ENCODE results near the gene SORBS2.
"Not testable (repeated sequence)": the region's sequence is repeated elsewhere in the genome, so short reads cannot be mapped to it uniquely, and the experiment has no call there.

Gene SORBS2

GRCh38 chr4:185735866-185736400 is 76.1 kb downstream of the SORBS2 start:
- DNase-seq: no peak

- DNase-seq: no peak
Measured at GRCh38 chr4:185734930-185735329, 77.1 kb downstream of the SORBS2 start.

GRCh38 chr4:185734214-185734613 is 77.8 kb downstream of the SORBS2 start:
- DNase-seq: no peak

- no peak for DNase-seq
Measured at GRCh38 chr4:185730849-185731608, 81.0 kb downstream of the SORBS2 start.

- no peak for DNase-seq
Measured at GRCh38 chr4:185730387-185730786, 81.6 kb downstream of the SORBS2 start.

GRCh38 chr4:185729391-185729804 is 82.6 kb downstream of the SORBS2 start:
- no peak for DNase-seq

GRCh38 chr4:185728893-185729292 is 83.1 kb downstream of the SORBS2 start:
- DNase-seq: no peak

GRCh38 chr4:185726931-185727330 is 85.1 kb downstream of the SORBS2 start:
- DNase-seq: no peak

GRCh38 chr4:185723631-185724260 is 88.2 kb downstream of the SORBS2 start:
- DNase-seq: no peak

GRCh38 chr4:185722029-185722316 is 90.0 kb downstream of the SORBS2 start:
- DNase-seq: no peak

GRCh38 chr4:185721190-185722028 is 90.6 kb downstream of the SORBS2 start:
- no peak for DNase-seq

GRCh38 chr4:185719500-185719858 is 92.5 kb downstream of the SORBS2 start:
- DNase-seq: no peak

GRCh38 chr4:185718578-185719499 is 93.2 kb downstream of the SORBS2 start:
- DNase-seq: no peak

- no peak for DNase-seq
Measured at GRCh38 chr4:185717377-185717741, 94.6 kb downstream of the SORBS2 start.

GRCh38 chr4:185716577-185717376 is 95.2 kb downstream of the SORBS2 start:
- no peak for DNase-seq

GRCh38 chr4:185716141-185716551 is 95.8 kb downstream of the SORBS2 start:
- no peak for DNase-seq

- not testable (repeated sequence) for DNase-seq
Measured at GRCh38 chr4:185714524-185714923, 97.5 kb downstream of the SORBS2 start.

GRCh38 chr4:185713731-185714130 is 98.3 kb downstream of the SORBS2 start:
- DNase-seq: no peak

GRCh38 chr4:185713272-185713671 is 98.7 kb downstream of the SORBS2 start:
- DNase-seq: no peak

GRCh38 chr4:185712350-185713024 is 99.5 kb downstream of the SORBS2 start:
- no peak for DNase-seq

GRCh38 chr4:185711726-185712125 is 100.3 kb downstream of the SORBS2 start:
- no peak for DNase-seq
